Astrocyte of the spinal cord (primary cell): Measurements from ENCODE around the gene RALGPS1.

ENCODE experiments used
- DNase-seq: peaks from one replicate; pipeline ENCODE4 v3.0.0; 2011; ENCODE audit warnings: low read depth, low spot score
- H3K4me3 ChIP-seq: 2 replicates; pipeline ENCODE4 v1.5.1; 2011; ENCODE audit warnings: low read depth, mild to moderate bottlenecking, low read length, moderate library complexity
- CTCF ChIP-seq: IDR thresholded peaks from 2 replicates; pipeline ENCODE4 v1.5.1; 2012; ENCODE audit warnings: low read depth, mild to moderate bottlenecking, low read length, inconsistent platforms
- in situ Hi-C: cut with HindIII; loops from 2 replicates; pipeline ENCODE4 v1.10.0; 2017; ENCODE audit warnings: low sequenced_read_pairs

Gene RALGPS1

DNA sequence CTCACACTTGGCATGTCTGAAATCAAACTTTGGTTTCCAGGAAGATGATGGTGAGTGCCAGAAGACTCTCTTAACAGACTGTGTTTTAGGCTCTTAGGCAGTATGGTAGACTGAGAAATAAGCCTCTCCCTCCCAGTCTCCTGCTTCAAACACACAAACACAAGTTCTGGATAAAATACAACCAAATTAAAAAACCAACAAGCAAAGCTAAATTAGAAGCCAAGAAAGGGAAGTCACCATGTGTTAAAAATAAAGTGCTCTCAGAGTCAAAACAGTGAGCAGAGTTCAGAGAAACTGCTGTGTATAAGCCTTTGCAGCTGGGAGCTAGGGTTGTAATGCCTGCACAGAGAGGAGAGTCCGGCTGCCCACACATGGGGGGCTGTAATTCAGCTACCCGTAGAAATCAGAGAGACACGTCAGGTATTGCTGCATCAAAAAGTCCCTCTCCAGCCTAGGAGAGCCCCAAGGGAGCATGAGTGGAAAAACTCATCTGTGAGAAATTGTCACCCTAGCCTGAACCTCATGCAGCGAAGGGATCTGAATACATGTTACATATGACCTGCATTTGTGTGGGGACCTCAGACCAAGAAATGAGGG, 145.3 kb downstream of the RALGPS1 start:
- no peak for TF ChIP-seq CTCF
- in situ Hi-C loops = no loop called here
- DNase-seq = no peak
- no peak overlapping the region for H3K4me3 ChIP-seq

GRCh38 chr9:127061411-127061810, 146.8 kb downstream of the RALGPS1 start:
- H3K4me3 ChIP-seq = no peak overlapping the region
- no peak for TF ChIP-seq CTCF
- DNase-seq = no peak
- in situ Hi-C loops = no loop called here

GRCh38 chr9:127064335-127064734, 149.8 kb downstream of the RALGPS1 start:
- in situ Hi-C loops = no loop called here
- TF ChIP-seq CTCF = no peak
- H3K4me3 ChIP-seq = no peak overlapping the region
- DNase-seq = no peak

- peak; percentile 40 for DNase-seq
- no peak for TF ChIP-seq CTCF
- H3K4me3 ChIP-seq = no peak overlapping the region
- in situ Hi-C loops = no loop called here
These were observed 151.0 kb downstream of the RALGPS1 start for GRCh38 chr9:127065592-127065991.

DNA sequence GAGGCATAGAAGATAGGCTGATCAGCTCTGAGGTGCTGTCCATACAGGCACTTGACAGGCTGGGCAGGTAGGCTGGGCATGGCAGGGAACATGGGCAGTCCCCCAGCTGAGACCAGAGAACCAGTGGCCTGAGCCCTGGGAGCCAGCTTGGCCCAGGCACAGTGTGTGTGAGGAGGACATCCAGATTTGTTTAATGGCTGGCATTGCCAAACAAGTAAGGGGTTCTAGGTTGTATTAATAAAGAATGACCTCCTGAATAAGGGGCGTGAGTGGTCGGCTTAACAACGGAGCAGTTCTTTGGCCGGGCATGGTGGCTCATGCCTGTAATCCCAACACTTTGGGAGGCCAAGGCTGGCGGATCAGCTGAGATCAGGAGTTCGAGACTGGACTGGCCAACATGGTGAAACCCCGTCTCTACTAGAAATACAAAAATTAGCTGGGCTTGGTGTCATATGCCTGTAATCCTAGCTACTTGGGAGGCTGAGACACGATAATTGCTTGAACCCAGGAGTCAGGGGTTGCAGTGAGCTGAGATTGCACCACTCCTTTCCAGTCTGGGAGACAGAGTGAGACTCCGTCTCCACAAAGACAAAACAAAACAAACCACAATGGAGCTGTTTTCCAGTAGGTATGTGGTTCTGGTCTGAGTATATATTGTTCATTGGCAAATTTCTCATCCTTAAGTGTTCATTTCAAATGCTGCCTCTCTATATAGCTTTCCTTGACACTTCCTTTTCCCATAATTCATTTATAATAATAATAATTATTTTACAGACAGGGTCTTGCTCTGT, 151.7 kb downstream of the RALGPS1 start:
- no peak overlapping the region for H3K4me3 ChIP-seq
- peak; percentile 20 for DNase-seq
- TF ChIP-seq CTCF = no peak
- in situ Hi-C loops = no loop called here

GRCh38 chr9:127066851-127067136, 152.2 kb downstream of the RALGPS1 start:
- TF ChIP-seq CTCF = no peak
- in situ Hi-C loops = no loop called here

More at GRCh38 chr9:127066851-127067136, 152.2 kb downstream of the RALGPS1 start:
- DNase-seq = no peak
- H3K4me3 ChIP-seq = no peak overlapping the region
